ENCODE measurements around the gene TSPEAR. TPM values are rescaled to one million over a fixed set of nuclear protein-coding genes. Genes with fewer than 3 reads are reported as not detected.
A peak's percentile ranks its signal among the peaks of the same experiment; 100 is the strongest.

The TSPEAR gene
- total and polyA plus RNA-seq, 2 of the 13 experiments (the other 11 are each of a cell fraction or from before 2014, with no cell fraction given) = 0.07 to 0.32 TPM

DNA sequence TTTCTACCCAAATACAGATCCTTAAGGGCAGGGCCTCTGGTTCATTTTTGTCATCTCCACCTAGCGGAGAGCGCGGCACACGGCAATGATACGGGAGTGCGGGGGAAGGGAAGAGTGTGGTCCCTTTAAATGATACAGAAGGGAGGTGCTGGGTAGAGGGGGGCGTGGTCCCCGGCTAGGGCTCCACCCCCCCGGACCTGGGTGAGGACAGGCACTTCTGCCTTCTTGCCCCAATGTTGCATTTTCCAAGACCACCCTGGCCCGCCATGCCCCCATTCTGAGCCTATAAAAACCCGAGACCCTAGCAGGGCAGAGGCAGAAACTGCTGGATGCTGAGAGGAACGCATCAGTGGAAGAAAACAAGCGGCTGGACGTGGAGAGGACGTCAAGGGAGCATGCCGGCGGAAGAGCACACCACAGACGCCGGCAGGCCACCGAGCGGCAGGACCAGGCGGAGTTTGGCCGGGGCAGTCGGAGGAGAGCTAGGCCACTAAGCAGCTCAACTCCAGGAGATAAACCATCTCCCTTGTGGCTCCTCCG is 226.0 kb downstream of the TSPEAR start (continued):
- TF ChIP-seq, protein P1, sequence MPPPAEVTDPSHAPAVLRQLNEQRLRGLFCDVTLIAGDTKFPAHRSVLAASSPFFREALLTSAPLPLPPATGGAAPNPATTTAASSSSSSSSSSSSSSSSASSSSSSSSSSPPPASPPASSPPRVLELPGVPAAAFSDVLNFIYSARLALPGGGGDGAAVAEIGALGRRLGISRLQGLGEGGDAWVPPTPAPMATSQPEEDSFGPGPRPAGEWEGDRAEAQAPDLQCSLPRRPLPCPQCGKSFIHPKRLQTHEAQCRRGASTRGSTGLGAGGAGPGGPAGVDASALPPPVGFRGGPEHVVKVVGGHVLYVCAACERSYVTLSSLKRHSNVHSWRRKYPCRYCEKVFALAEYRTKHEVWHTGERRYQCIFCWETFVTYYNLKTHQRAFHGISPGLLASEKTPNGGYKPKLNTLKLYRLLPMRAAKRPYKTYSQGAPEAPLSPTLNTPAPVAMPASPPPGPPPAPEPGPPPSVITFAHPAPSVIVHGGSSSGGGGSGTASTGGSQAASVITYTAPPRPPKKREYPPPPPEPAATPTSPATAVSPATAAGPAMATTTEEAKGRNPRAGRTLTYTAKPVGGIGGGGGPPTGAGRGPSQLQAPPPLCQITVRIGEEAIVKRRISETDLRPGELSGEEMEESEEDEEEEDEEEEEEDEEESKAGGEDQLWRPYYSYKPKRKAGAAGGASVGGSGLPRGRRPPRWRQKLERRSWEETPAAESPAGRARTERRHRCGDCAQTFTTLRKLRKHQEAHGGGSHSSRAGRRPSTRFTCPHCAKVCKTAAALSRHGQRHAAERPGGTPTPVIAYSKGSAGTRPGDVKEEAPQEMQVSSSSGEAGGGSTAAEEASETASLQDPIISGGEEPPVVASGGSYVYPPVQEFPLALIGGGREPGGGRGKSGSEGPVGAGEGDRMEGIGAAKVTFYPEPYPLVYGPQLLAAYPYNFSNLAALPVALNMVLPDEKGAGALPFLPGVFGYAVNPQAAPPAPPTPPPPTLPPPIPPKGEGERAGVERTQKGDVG (CRISPR knock-in tag; IDR thresholded peaks at IDR 0.05; ENCODE audit: borderline replicate concordance) = peak; percentile 94; the same call in 1 of the 2 replicates
- TF ChIP-seq, protein P2, sequence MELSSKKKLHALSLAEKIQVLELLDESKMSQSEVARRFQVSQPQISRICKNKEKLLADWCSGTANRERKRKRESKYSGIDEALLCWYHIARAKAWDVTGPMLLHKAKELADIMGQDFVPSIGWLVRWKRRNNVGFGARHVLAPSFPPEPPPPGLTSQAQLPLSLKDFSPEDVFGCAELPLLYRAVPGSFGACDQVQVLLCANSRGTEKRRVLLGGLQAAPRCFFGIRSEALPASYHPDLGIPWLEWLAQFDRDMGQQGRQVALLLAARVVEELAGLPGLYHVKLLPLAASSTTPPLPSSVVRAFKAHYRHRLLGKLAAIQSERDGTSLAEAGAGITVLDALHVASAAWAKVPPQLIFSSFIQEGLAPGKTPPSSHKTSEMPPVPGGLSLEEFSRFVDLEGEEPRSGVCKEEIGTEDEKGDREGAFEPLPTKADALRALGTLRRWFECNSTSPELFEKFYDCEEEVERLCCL (CRISPR knock-in tag; IDR thresholded peaks at IDR 0.05; ENCODE audit: borderline replicate concordance) = no peak
- TF ChIP-seq, protein P3, sequence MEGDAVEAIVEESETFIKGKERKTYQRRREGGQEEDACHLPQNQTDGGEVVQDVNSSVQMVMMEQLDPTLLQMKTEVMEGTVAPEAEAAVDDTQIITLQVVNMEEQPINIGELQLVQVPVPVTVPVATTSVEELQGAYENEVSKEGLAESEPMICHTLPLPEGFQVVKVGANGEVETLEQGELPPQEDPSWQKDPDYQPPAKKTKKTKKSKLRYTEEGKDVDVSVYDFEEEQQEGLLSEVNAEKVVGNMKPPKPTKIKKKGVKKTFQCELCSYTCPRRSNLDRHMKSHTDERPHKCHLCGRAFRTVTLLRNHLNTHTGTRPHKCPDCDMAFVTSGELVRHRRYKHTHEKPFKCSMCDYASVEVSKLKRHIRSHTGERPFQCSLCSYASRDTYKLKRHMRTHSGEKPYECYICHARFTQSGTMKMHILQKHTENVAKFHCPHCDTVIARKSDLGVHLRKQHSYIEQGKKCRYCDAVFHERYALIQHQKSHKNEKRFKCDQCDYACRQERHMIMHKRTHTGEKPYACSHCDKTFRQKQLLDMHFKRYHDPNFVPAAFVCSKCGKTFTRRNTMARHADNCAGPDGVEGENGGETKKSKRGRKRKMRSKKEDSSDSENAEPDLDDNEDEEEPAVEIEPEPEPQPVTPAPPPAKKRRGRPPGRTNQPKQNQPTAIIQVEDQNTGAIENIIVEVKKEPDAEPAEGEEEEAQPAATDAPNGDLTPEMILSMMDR (CRISPR knock-in tag; IDR thresholded peaks at IDR 0.05) = peak; percentile 34; the same call in 1 of the 2 replicates
- TF ChIP-seq HNRNPLL (IDR thresholded peaks at IDR 0.05; ENCODE audit: low read depth, low read length, poor library complexity, severe bottlenecking) (peak; percentile 23), ZNF672 (CRISPR knock-in tag; IDR thresholded peaks at IDR 0.05) (no peak), GABPA (IDR thresholded peaks at IDR 0.05; ENCODE audit: low read depth, low read length) (no peak), GABPA (CRISPR knock-in tag; IDR thresholded peaks at IDR 0.05; ENCODE audit: low read depth) (peak; percentile 42; the same call in 1 of the 2 replicates)
- TF ChIP-seq, protein P4, sequence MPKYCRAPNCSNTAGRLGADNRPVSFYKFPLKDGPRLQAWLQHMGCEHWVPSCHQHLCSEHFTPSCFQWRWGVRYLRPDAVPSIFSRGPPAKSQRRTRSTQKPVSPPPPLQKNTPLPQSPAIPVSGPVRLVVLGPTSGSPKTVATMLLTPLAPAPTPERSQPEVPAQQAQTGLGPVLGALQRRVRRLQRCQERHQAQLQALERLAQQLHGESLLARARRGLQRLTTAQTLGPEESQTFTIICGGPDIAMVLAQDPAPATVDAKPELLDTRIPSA (CRISPR knock-in tag; IDR thresholded peaks at IDR 0.05; ENCODE audit: borderline replicate concordance) = 0 out of 2 replicates have a peak, but pooled peaks have one; percentile 55
- TF ChIP-seq, protein P5, sequence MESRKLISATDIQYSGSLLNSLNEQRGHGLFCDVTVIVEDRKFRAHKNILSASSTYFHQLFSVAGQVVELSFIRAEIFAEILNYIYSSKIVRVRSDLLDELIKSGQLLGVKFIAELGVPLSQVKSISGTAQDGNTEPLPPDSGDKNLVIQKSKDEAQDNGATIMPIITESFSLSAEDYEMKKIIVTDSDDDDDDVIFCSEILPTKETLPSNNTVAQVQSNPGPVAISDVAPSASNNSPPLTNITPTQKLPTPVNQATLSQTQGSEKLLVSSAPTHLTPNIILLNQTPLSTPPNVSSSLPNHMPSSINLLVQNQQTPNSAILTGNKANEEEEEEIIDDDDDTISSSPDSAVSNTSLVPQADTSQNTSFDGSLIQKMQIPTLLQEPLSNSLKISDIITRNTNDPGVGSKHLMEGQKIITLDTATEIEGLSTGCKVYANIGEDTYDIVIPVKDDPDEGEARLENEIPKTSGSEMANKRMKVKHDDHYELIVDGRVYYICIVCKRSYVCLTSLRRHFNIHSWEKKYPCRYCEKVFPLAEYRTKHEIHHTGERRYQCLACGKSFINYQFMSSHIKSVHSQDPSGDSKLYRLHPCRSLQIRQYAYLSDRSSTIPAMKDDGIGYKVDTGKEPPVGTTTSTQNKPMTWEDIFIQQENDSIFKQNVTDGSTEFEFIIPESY (CRISPR knock-in tag; IDR thresholded peaks at IDR 0.05) = peak; percentile 94
- TF ChIP-seq, protein P6, sequence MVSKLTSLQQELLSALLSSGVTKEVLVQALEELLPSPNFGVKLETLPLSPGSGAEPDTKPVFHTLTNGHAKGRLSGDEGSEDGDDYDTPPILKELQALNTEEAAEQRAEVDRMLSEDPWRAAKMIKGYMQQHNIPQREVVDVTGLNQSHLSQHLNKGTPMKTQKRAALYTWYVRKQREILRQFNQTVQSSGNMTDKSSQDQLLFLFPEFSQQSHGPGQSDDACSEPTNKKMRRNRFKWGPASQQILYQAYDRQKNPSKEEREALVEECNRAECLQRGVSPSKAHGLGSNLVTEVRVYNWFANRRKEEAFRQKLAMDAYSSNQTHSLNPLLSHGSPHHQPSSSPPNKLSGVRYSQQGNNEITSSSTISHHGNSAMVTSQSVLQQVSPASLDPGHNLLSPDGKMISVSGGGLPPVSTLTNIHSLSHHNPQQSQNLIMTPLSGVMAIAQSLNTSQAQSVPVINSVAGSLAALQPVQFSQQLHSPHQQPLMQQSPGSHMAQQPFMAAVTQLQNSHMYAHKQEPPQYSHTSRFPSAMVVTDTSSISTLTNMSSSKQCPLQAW (CRISPR knock-in tag; IDR thresholded peaks at IDR 0.05) = no peak
